Heart right ventricle (tissue), 16 donors: Measurements from ENCODE around the gene MANSC4. TPM values are rescaled to one million over a fixed set of nuclear protein-coding genes. Genes with fewer than 3 reads are reported as not detected.
A peak's percentile ranks its signal among the peaks of the same experiment; 100 is the strongest.

Source experiments
- ATAC-seq, 8 donors: fragments of 200-7000 bp; cut with Tn5 transposase; one replicate each; pipeline ENCODE4 v1.9.1; 2020; ENCODE audit warnings: mild to moderate bottlenecking in 8 of 8, moderate library complexity in 8 of 8, moderate number of reproducible peaks in 1 of 8
- DNase-seq, 2 donors: peaks; one replicate each; pipeline ENCODE4 v3.0.0-alpha.2; 2020
- H3K27ac ChIP-seq, 10 donors: fragments of 200-600 bp; sonication (generic) in 2 of 10; one replicate each; pipeline versions ENCODE4 v1.5.0 to v1.8.0; 2020 to 2022; ENCODE audit warnings: mild to moderate bottlenecking in 3 of 10
- H3K27me3 ChIP-seq, 7 donors: fragments of 200-600 bp; one replicate each; pipeline ENCODE4 v1.8.0; 2021 to 2022; ENCODE audit warnings: mild to moderate bottlenecking in 2 of 7
- H3K36me3 ChIP-seq, 9 donors: fragments of 200-600 bp; sonication (generic) in 1 of 9; one replicate each; pipeline versions ENCODE4 v1.5.0 to v1.8.0; 2020 to 2022; ENCODE audit warnings: mild to moderate bottlenecking in 2 of 9
- H3K4me1 ChIP-seq, 9 donors: fragments of 200-600 bp; sonication (generic) in 1 of 9; one replicate each; pipeline versions ENCODE4 v1.5.0 to v1.8.0; 2020 to 2022; ENCODE audit warnings: mild to moderate bottlenecking in 4 of 9
- H3K4me3 ChIP-seq, 10 donors: fragments of 200-600 bp; sonication (generic) in 2 of 10; one replicate each; pipeline versions ENCODE4 v1.5.0 to v1.8.0; 2020 to 2022; ENCODE audit warnings: mild to moderate bottlenecking in 7 of 10, moderate library complexity in 2 of 10
- H3K9me3 ChIP-seq, 11 donors: fragments of 200-600 bp in 10 of 11; sonication (generic) in 2 of 11; one replicate each; pipeline versions ENCODE4 v1.5.0 to v1.8.0; 2013 to 2022; ENCODE audit warnings: mild to moderate bottlenecking in 2 of 11, control low read depth in 1 of 11, moderate library complexity in 1 of 11
- CTCF ChIP-seq, 9 donors: fragments of 200-600 bp; sonication (generic) in 2 of 9; IDR thresholded peaks; one replicate each; pipeline versions ENCODE4 v1.5.0 to v1.8.0; 2021 to 2022; ENCODE audit warnings: antibody characterized with exemption in 9 of 9, mild to moderate bottlenecking in 5 of 9, moderate library complexity in 1 of 9
- WGBS, 2 donors: extraction: QIAGEN DNeasy Blood & Tissue Kit; methylation state at CpG; one replicate each; pipeline ENCODE4 v1.1.7; 2013; ENCODE audit warnings: inconsistent platforms in 1 of 2; 5-methylcytosine and 5-hydroxymethylcytosine counted together
- intact Hi-C, 10 donors: fragments of 100-400 bp; cut with DNase I; formaldehyde crosslinking; loops; one replicate each; pipeline versions ENCODE4 v1.11.1 to v1.14.2; 2022
- polyA plus RNA-seq, 2 donors: library from polyadenylated mRNA; stranded (reverse); fragments of 200-250 nt; gene quantifications; one replicate each; pipeline ENCODE4 v1.2.3, GENCODE V29; 2013
- total RNA-seq, 10 donors: library from RNA; stranded (reverse); fragmentation: NEBNext Ultra II Directional in 3 of 10; extraction: Animal tissue kit (Norgen Biotek cat#: 25700) in 3 of 10; gene quantifications; one replicate each; pipeline versions ENCODE4 v1.2.1 to v1.2.4, GENCODE V29; 2021 to 2023
- donor health status: Arrhythmogenic right ventricular cardiomyopathy.
- donor health status: ischemic (EF 13 %, LVEDD 7.1; RV severe dilation, severe dysfunction).
- donor health status: healthy with polysubstance abuse.
- donor health status: DM: no; HTN: yes; CAD: no.
- donor health status: DM: no; HTN: no; CAD: no.
- donor health status: ischemic (EF 25% LVEDD 6.9; RV normal size, moderate dysfunction).
- donor health status: ischemic (EF 25% LVEDD 5.7; RV mildly dilated, moderate dysfunction).
- donor health status: healthy.
- donor health status: DM: yes; HTN: yes; CAD: no.
- donor health status: Ischemic cardiomyopathy.
- donor health status: ischemic (EF 35%, LVEDD 5.7; RV mildly dilated, moderate dysfunction).
- donor health status: nonischemic (EF 11% LVEDD 7.7; RV severe dilation, severe dysfunction).
- donor health status: DM: yes; HTN: yes; CAD: no.
- donor health status: PGD.
- donor health status: ischemic (EF 29% LVEDD 5.4; RV normal size, mild dysfunction).
- donor health status: nonischemic (EF 23%, LVEDD 6.1; RV moderate dilation, normal function).

MANSC4 gene
- total and polyA plus RNA-seq, 12 donors, result not detected

GRCh38 chr12:27794818-27795584, 15.0 kb upstream of the MANSC4 start:
- Histone ChIP-seq H3K36me3 (peaks cover 0 to 94% (median 37%) of the 10 kb centered on the region in 9 donors), H3K27me3 (no peaks in the 10 kb centered on the region), H3K4me1 (no peaks in the 10 kb centered on the region), H3K9me3 (no peaks in the 10 kb centered on the region), H3K27ac (no peak overlapping the region), H3K4me3 (no peak overlapping the region)
- ATAC-seq, result no peak
- intact Hi-C loops, result no loop called here
- no peak for TF ChIP-seq CTCF (IDR thresholded peaks at IDR 0.05)
- WGBS, 2 donors, result 93 to 95% methylated on average over 6 of the region's 6 CpGs
- DNase-seq, result no peak

GRCh38 chr12:27790179-27790578, 10.1 kb upstream of the MANSC4 start:
- intact Hi-C loops, result no loop called here

GRCh38 chr12:27787559-27787958, 7.5 kb upstream of the MANSC4 start:
- Histone ChIP-seq H3K9me3 (no peaks in the 10 kb centered on the region), H3K27ac (no peak overlapping the region), H3K36me3 (peaks cover 0 to 30% (median 8%) of the 10 kb centered on the region in 9 donors), H3K27me3 (no peaks in the 10 kb centered on the region), H3K4me1 (peaks cover 0 to 21% (median 7%) of the 10 kb centered on the region in 9 donors), H3K4me3 (no peak overlapping the region)
- 70% methylated on average over 2 of the region's 2 CpGs for WGBS, 2 donors
- intact Hi-C loops, result no loop called here
- ATAC-seq (no peak), DNase-seq (no peak)
- no peak for TF ChIP-seq CTCF (IDR thresholded peaks at IDR 0.05)

More at GRCh38 chr12:27790179-27790578, 10.1 kb upstream of the MANSC4 start:
- no peak overlapping the region for H3K4me3 ChIP-seq
- no peak for TF ChIP-seq CTCF (IDR thresholded peaks at IDR 0.05)
- H3K27ac ChIP-seq, result no peak overlapping the region
- H3K4me1 ChIP-seq, result peaks cover 0 to 11% (median 0%) of the 10 kb centered on the region in 9 donors
- H3K9me3 ChIP-seq, result no peaks in the 10 kb centered on the region
- DNase-seq (no peak), ATAC-seq (no peak)
- WGBS, 2 donors, result 95 to 98% methylated on average over 2 of the region's 2 CpGs
- H3K27me3 ChIP-seq, result no peaks in the 10 kb centered on the region
- H3K36me3 ChIP-seq, result peaks cover 0 to 55% (median 9%) of the 10 kb centered on the region in 9 donors

- no peak overlapping the region for H3K4me3 ChIP-seq
- peaks cover 0 to 37% (median 21%) of the 10 kb centered on the region in 9 donors for H3K4me1 ChIP-seq
- TF ChIP-seq CTCF (IDR thresholded peaks at IDR 0.05), result no peak
- DNase-seq (no peak), ATAC-seq (no peak)
- H3K36me3 ChIP-seq, result peaks cover 0 to 22% (median 0%) of the 10 kb centered on the region in 9 donors
- no peaks in the 10 kb centered on the region for H3K27me3 ChIP-seq
- peak overlapping the region in 1 of 10 donors; percentile 5 for H3K27ac ChIP-seq
- no peaks in the 10 kb centered on the region for H3K9me3 ChIP-seq
- intact Hi-C loops, result no loop called here
- 81 to 86% methylated on average over 3 of the region's 3 CpGs for WGBS, 2 donors
Observed at GRCh38 chr12:27785882-27786570, 6.0 kb upstream of the MANSC4 start.
